Breast epithelium (tissue), 3 donors: ENCODE measurements around the gene TMEM45B.

Experiments
- CTCF ChIP-seq, 3 donors: fragments of 450-650 bp; IDR thresholded peaks; one replicate each; pipeline ENCODE4 v1.5.1; 2016 to 2017; ENCODE audit warnings: antibody characterized with exemption in 3 of 3, mild to moderate bottlenecking in 3 of 3, moderate library complexity in 3 of 3
- POLR2AphosphoS5 ChIP-seq, 3 donors: sonication (generic); formaldehyde crosslinking; IDR thresholded peaks; one replicate each; pipeline ENCODE4 v1.6.1; 2017; ENCODE audit warnings: antibody characterized with exemption in 3 of 3

DNA sequence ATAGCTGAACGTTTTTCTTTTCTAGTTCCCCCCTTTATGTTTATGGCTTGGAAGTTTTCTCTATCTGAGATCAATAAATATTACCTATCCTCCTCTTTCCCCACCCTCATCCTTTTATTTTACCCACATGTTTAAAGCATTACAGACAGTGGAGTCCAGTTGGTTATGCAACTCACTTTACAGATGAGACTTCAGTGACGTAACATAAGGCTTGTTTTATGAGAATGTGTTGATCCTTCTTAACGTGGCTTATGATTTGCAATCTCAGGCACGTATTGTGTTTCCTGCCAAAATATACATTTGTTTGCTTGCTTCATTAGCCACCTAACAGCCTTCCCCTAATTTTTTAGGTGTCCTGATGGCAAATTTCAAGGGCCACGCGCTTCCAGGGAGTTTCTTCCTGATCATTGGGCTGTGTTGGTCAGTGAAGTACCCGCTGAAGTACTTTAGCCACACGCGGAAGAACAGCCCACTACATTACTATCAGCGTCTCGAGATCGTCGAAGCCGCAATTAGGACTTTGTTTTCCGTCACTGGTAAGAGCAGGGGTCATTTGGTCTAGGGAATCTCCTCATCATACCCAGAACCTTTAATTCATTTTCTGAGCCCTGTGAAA lies 36.6 kb downstream of the TMEM45B start:
- TF ChIP-seq CTCF (IDR thresholded peaks at IDR 0.05) (no peak), POLR2AphosphoS5 (IDR thresholded peaks at IDR 0.05) (no peak)
